ENCODE measurements around the gene DCTPP1. TPM values are rescaled to one million over a fixed set of nuclear protein-coding genes. Genes with fewer than 3 reads are reported as not detected.

Gene DCTPP1
- total RNA-seq, 4 donors from 2014 or later: 20.7 to 33.3 (median 27.6) TPM

DNA sequence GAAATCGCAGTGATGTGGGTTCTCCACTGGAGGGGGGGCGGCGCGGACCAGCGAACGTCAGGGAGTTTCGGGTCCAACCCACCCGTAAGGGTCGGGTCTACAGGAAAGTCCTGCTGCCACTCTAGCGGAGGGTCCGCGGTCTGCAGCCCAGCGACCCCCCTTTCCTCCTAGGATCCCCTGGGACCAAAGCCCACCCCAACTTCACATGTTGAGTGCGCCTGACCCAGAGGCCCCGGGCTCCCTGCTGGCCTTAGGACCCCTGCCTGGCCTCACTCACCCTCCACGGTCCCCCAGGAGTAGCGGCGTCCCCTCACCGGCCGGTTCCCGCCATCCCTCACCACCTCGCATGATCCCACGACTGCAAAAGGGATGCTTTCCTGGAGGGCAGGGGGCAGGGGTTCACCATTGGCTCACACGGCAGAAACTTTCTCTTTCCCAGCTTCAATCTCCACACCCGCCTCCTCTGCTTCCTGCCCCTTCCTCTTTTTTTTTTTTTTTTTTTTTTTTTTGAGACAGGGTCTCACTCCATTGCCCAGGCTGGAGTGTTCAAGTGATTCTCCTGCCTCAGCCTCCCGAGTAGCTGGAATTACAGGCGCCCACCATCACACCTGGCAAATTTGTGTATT, 50.6 kb downstream of the DCTPP1 start:
- Histone ChIP-seq H3K27ac (peak overlapping the region; percentile 92 to 100 (median 98)), H3K4me1 (peaks cover 0 to 24% (median 22%) of the 10 kb centered on the region in 4 donors), H3K36me3 (no peaks in the 10 kb centered on the region), H3K9me3 (no peaks in the 10 kb centered on the region), H3K27me3 (no peaks in the 10 kb centered on the region), H3K4me3 (peak overlapping the region; percentile 51 to 73 (median 70))
- no peak for DNase-seq
- TF ChIP-seq, protein P1, sequence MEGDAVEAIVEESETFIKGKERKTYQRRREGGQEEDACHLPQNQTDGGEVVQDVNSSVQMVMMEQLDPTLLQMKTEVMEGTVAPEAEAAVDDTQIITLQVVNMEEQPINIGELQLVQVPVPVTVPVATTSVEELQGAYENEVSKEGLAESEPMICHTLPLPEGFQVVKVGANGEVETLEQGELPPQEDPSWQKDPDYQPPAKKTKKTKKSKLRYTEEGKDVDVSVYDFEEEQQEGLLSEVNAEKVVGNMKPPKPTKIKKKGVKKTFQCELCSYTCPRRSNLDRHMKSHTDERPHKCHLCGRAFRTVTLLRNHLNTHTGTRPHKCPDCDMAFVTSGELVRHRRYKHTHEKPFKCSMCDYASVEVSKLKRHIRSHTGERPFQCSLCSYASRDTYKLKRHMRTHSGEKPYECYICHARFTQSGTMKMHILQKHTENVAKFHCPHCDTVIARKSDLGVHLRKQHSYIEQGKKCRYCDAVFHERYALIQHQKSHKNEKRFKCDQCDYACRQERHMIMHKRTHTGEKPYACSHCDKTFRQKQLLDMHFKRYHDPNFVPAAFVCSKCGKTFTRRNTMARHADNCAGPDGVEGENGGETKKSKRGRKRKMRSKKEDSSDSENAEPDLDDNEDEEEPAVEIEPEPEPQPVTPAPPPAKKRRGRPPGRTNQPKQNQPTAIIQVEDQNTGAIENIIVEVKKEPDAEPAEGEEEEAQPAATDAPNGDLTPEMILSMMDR (IDR thresholded peaks at IDR 0.05): peak in 3 of 6 experiments; percentile 4 to 9 (median 7)
- no peak for TF ChIP-seq POLR2A (IDR thresholded peaks at IDR 0.05)

DNA sequence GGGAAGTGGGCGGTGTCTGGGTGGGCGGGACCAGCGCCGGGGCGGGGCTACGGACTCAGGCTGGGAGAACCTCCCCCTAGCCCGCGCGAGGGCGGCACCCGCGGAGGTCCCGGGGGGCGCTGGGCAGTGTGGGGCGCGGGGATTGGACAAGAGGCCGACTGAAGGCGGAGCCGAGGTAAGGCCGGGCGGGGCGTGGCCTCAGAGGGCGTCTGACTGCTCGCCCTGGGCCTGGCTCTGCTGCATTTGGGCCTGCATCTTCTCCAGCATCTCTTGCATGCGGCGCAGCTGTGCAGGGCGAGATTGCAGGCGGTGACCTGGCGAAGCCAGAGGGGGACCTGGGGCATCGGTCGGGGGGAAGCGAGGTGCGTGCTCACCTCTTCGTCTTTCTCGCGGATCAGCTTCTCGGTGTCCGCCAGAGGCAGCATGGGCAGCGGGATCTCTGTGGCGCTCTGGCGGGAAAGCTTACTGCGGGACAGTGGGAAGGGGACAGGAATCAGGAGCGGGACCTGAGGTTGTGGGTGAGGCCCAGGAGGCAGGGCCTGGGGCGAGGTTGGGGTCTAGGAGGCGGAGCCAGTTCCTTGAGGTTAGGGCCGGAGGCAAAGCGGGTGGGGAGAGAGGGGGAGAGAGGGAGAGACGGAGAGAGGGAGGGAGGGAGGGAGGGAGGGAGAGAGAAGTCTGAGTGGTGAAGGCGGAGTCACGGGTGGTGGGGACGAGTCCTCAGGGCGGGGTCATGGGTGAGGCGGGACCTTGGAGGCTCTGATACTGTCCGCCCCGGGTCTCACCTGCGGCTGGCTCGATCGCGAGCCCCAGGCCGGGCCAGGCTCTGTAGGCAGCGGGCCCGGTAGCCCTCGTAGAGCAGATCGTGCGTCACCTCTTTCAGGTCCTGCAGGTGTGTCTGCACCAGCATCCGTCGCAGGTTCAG, 51.3 kb downstream of the DCTPP1 start:
- Histone ChIP-seq H3K4me1 (peaks cover 0 to 24% (median 22%) of the 10 kb centered on the region in 4 donors), H3K27ac (peak overlapping the region; percentile 92 to 100 (median 98)), H3K36me3 (no peaks in the 10 kb centered on the region), H3K4me3 (peak overlapping the region; percentile 51 to 73 (median 70)), H3K27me3 (no peaks in the 10 kb centered on the region), H3K9me3 (no peaks in the 10 kb centered on the region)
- DNase-seq: peak; percentile 99 to 100 (median 99)
- peak; percentile 54 to 64 for TF ChIP-seq POLR2A (IDR thresholded peaks at IDR 0.05)
- TF ChIP-seq, protein P1 (IDR thresholded peaks at IDR 0.05): peak in 4 of 6 experiments; percentile 5 to 38 (median 22)

DNA sequence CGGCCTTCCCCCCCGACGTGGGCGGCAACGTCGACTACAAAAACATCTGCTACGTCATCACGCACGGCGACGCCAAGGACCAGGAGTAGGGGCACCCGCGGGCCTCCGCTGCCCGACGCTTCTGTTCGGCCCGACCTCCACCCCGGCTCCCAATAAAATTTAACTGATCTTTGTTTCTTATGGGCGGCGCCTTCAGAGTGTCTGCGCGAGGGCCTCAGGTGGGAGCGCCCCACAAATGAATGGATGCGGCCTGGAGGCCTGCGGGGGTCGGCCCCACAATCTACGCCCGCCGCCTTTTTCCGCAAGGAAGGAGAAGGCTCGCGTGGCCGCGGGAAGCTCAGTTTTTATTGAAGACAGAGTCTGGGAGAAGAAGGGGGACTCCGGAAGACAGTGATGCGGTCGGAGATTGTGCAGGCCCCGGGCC, 52.0 kb downstream of the DCTPP1 start:
- Histone ChIP-seq H3K4me1 (peaks cover 0 to 24% (median 20%) of the 10 kb centered on the region in 4 donors), H3K4me3 (peak overlapping the region; percentile 51 to 73 (median 70)), H3K36me3 (no peaks in the 10 kb centered on the region), H3K9me3 (no peaks in the 10 kb centered on the region), H3K27ac (peak overlapping the region; percentile 92 to 100 (median 98)), H3K27me3 (no peaks in the 10 kb centered on the region)
- TF ChIP-seq POLR2A (IDR thresholded peaks at IDR 0.05): peak in 1 of 2 donors; percentile 38
- TF ChIP-seq, protein P1 (IDR thresholded peaks at IDR 0.05): no peak
- DNase-seq: peak; percentile 91 to 96 (median 93)

DNA sequence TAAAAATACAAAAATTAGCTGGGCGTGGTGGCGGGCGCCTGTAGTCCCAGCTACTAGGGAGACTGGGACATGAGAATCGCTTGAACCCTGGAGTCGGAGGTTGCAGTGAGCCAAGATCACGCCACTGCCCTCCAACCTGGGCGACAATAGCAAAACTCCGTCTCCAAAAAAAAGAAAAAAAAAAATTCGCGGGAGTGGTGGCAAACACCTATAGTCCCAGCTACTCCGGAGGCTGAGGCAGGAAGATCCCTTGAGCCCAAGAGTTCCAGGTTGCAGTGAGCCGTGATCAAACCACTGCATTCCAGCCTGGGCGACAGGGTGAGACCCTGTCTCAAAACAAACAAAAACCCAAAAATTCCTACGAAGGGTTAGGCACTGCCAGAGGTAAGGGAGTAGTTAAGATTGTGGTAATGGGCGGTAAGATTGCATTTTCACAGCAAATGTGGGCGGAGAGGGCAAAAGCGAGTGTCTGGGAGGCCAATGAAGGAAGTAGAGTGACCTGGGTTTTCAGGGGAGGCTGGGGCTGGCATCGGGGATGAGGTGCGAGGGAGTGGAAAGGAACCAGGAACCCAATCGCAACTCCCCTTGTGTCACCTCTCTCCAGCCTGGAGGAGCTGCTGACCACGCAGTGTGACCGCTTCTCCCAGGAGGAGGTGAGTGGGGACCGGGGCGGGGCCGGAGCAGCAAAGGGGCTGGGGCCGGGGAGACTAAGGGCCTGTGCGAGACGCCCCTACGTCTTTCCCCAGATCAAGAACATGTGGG, 52.6 kb downstream of the DCTPP1 start:
- TF ChIP-seq, protein P1 (IDR thresholded peaks at IDR 0.05): no peak
- no peak for TF ChIP-seq POLR2A (IDR thresholded peaks at IDR 0.05)
- Histone ChIP-seq H3K9me3 (no peaks in the 10 kb centered on the region), H3K27me3 (no peaks in the 10 kb centered on the region), H3K36me3 (no peaks in the 10 kb centered on the region), H3K4me1 (peaks cover 0 to 24% (median 17%) of the 10 kb centered on the region in 4 donors), H3K27ac (peak overlapping the region; percentile 92 to 100 (median 98)), H3K4me3 (peak overlapping the region; percentile 51 to 73 (median 70))
- DNase-seq: peak in 1 of 3 donors; percentile 57

DNA sequence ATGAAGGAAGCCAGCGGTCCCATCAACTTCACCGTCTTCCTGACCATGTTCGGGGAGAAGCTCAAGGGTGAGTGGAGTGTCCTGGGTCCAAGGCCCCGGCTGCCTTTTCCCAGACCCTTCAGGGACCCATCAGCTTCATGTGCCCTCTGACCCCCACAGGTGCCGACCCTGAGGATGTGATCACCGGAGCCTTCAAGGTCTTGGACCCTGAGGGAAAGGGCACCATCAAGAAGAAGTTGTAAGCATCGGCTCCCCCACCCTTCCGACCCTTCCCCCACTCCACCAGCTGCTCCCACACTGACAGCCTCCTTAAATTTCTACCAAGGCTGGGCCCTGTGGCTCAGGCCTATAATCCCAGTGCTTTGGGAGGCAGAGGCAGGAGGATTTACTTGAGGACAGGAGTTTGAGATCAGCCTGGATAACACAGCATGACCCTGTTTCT, 53.3 kb downstream of the DCTPP1 start:
- Histone ChIP-seq H3K4me1 (peaks cover 0 to 23% (median 11%) of the 10 kb centered on the region in 4 donors), H3K27me3 (no peaks in the 10 kb centered on the region), H3K9me3 (no peaks in the 10 kb centered on the region), H3K27ac (peak overlapping the region in 3 of 4 donors; percentile 4 to 100 (median 98)), H3K36me3 (no peaks in the 10 kb centered on the region), H3K4me3 (no peak overlapping the region)
- DNase-seq: no peak
- TF ChIP-seq, protein P1 (IDR thresholded peaks at IDR 0.05): no peak
- no peak for TF ChIP-seq POLR2A (IDR thresholded peaks at IDR 0.05)
